ENCODE measurements around the gene ZBTB32.
"Not testable (repeated sequence)": the region's sequence is repeated elsewhere in the genome, so short reads cannot be mapped to it uniquely, and the experiment has no call there.

ZBTB32 gene, protein sequence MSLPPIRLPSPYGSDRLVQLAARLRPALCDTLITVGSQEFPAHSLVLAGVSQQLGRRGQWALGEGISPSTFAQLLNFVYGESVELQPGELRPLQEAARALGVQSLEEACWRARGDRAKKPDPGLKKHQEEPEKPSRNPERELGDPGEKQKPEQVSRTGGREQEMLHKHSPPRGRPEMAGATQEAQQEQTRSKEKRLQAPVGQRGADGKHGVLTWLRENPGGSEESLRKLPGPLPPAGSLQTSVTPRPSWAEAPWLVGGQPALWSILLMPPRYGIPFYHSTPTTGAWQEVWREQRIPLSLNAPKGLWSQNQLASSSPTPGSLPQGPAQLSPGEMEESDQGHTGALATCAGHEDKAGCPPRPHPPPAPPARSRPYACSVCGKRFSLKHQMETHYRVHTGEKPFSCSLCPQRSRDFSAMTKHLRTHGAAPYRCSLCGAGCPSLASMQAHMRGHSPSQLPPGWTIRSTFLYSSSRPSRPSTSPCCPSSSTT

DNA sequence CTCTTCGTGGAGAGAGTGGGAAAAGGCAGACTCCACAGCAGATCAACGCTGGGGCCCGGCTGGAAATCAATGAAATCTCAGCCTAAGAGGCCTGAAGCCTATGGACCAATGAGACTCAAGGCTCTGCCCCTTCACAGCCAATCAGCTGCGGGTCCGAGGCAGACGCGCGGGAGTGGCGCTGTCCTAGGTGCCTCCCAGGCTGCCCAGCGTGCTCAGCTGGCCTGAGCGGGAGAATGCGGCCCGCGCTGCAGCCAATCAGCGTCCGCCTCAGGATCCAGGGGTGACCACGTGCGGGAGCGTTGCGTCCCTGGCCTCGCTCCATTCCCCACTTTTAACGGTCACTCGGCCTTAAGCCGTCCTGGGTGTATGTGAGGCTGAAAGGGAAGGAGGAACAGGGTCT lies at the start of gene ZBTB32:
Gene ZBTB32 (plus strand): TSS at position 341 of the 400 bp plus-strand sequence. CDS start 10,069 bp downstream, outside the sequence.
- peak; percentile 79 for DNase-seq

DNA sequence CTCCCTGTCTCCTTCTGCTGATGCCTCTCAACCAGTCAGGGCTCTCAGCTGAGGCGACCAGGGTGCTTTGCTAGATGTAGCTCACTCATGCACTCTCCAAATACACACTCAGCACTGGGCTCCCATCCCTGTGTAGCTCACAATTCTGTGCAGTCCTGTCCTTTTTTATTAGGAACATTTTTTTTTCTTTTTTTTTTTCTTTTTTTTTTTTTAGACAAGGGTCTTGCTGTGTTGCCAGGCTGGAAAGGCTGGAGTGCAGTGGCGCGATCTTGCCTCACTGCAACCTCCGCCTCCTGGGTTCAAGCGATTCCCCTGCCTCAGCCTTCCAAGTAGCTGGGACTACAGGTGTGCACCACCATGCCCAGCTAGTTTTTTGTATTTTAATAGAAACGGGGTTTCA lies 49.5 kb upstream of the ZBTB32 start:
- not testable (repeated sequence) for DNase-seq

DNA sequence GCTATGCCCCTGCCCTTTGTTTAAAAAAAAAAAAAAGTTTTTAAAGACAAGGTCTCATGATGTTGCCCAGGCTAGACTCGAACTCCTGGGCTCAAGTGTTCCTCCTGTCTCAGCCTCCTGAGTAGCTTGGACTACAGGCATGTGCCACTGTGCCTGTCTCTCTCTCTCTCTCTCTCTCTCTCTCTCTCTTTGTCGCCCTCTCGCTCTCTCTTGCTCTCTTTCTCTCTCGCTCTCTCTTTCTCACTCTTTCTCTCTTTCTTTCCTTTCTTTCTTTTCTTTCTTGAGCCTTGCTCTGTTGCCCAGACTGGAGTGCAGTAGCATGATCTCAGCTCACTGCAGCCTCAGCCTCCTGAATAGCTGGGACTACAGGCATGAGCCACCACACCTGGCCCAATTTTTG lies 48.8 kb upstream of the ZBTB32 start:
- no peak for DNase-seq

DNA sequence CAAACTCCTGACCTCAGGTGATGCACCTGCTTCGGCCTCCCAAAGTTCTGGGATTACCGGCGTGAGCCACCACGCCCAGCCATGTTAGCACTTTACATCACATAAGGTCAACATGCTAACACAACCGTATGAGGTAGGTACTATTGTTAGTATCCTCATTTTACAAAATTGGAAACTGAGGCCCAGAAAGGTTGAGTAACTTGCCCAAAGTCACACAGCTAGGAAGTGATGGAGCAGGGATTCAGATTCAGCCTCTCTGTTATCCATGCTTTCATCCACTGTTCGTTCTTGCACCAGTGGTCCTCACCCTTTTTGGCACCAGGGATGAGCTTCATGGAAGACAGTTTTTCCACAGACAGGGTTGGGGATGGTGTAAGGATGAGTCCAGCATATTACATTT lies 47.7 kb upstream of the ZBTB32 start:
- no peak for DNase-seq

DNA sequence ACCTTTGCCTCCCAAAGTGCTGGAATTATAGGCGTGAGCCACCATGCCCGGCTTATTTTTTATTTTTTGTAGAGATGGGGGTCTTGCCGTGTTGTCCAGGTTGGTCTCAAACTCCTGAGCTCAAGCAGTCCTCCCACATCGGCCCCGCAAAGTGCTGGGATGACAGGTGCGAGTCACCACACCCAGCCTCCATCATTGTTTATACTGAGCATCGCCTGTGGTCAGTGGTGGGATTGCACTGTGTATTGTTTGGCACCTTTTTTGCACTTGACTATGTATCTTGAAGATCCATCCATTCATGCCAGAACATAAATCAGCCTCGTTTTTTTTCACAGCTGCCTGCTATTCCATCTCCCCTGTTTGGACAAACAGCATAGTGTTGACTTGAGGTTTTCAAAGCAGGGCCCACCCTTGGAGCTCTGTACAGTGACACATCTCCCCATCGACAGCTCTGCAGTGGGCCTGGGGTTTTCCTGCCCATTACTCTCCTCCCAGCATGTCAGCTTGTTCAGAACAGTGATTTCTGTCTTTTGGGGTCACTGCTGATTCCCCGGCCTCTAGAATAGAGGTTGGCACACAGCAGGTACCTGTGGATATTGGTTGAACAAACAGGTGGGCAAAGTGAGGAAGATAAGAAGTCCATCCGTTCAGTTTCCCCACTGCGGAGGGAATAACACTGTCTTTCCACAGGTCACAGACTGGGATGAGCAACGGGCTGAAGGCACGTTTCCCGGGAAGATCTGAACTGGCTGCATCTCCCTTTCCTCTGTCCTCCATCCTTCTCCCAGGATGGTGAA lies 46.3 kb upstream of the ZBTB32 start:
- no peak for DNase-seq

DNA sequence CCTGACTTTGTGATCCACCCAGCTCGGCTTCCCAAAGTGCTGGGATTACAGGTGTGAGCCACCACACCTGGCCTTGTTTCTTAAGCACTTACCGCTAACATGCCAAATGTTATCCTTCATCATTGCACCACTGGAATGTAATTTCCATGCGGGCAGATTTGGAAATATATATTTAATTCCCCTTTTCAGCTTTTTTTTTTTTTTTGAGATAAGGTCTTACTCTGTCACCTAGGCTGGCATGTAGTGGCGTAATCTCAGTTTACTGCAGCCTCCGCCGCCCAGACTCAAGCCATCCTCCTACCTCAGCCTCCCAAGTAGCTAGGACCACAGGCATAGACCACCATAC lies 42.4 kb upstream of the ZBTB32 start:
- no peak for DNase-seq

DNA sequence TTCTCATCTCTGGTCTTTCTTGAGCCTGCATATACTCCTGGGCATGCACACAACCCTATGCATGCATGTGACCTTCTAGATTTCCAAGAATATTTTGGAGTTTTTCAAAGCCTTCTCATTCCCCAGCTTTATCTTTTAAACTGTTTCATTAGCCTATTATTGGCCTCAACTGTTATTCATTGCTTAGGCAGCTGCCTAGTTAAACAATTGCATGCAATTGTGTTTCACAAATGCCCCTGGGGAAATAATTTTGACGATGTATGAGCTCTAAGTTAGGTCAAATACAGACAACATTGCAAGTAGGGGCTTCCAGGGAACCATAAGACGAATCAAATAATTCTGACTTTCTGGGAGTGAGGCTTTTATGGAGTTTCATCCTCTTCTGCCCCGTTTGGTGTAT lies 40.4 kb upstream of the ZBTB32 start:
- no peak for DNase-seq

DNA sequence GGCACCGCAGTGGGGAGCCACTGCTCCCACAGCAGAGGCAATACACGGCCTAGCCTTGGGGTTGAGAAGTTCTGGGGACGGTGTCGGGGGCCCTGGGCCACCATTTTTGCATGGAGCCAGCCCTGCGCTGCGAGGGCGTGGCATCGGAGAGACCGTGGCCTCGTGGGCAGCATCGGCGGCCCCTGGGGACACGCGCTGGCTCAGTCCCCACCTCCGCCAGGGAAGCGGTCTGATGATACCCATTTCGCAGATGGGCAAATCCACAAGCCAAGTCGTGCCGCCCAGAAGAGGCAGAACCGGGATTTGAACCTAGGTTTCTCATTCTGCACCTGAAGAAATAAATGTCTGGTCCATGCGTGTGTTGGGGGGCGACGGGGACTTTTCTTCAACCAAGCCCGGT lies 39.2 kb upstream of the ZBTB32 start:
- no peak for DNase-seq

DNA sequence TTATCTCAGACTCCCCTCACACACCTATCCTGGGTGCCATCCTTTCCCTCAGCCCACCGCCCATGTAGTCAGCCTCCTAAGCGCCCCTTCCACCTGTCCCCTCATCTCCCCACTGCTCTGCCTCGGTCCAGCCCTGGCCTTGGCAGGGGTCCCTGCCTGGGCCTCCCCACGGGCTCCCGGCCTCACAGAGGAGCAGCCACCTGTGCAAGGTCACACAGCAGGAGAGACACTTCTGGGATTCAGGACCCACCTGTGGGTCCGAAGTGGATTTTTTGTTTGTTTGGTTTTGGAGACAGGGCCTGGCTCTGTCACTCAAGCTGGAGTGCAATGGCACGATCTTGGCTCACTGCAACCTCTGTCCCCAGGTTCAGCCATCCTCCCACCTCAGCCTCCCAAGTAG lies 38.8 kb upstream of the ZBTB32 start:
- no peak for DNase-seq

DNA sequence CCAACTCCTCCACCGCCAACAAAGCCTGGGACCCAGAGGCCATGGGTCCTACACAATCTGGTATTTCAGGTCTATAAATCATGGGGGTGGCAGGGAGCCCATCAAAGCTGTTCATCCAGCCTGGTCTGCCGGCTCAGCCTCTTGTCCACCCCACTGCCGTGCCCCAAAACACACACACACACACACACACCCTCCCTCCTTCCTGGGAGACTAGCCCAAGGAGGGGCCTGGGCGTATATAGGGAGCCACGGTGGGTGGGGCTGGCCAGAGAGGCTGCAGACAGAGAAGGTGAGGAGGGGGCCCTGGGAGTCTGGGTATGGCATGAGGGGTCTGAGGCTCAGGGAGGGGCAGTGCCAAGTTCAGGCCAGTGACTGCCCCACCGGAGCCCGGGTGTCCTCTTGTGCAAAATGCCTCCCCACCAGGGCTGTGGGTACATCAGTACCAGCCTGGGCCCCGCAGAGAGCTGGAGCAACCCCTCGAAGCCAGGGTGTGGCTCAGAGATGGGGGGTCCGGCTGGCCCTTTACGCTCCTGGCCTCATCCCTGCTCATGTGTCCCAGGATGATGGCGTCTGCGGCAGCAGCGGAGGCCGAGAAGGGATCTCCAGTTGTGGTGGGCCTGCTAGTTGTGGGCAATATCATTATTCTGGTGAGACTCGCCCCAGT lies 38.0 kb upstream of the ZBTB32 start, which contains the start of gene UPK1A:
Gene UPK1A (plus strand): TSS at position 267 of the 663 bp plus-strand sequence. CDS start 296 bp downstream, at position 563.
- no peak for DNase-seq

DNA sequence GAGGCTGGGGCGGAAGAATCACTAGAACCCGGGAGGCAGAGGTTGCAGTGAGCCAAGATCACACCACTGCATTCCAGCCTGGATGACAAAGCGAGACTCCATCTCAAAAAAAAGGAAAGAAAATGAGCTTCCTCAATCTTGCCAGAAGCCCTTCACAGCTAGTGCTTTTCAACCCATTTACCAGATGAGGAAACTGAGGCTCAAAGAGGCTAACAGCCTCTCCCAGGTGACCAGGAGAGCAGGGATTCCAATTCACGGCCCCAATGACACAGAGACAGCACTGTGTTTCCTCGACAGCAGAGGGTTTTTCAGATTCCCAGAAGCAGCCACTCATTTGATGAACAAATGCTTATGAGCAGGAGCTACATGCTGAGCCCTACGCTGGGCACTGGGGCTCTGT lies 34.8 kb upstream of the ZBTB32 start:
- no peak for DNase-seq

DNA sequence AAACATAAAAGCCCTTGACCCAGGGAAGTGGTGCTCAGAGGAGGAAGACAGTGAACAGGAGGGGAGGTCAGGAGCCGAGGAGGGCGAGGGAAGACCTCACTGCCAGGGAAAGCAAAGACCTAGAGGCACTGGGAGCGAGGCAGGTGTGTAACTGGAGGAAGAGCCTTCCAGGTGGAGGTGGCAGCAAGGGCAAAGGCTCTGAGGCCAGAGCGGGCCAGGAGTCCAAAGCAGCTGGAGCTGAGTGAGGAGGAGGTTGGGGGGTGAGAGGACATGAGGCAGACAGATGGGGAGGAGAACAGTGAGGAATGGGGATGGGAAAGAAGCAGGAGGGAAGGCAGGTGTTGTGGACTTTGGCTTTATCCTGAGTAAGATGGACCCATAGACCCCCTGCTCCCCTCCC lies 34.4 kb upstream of the ZBTB32 start:
- no peak for DNase-seq

DNA sequence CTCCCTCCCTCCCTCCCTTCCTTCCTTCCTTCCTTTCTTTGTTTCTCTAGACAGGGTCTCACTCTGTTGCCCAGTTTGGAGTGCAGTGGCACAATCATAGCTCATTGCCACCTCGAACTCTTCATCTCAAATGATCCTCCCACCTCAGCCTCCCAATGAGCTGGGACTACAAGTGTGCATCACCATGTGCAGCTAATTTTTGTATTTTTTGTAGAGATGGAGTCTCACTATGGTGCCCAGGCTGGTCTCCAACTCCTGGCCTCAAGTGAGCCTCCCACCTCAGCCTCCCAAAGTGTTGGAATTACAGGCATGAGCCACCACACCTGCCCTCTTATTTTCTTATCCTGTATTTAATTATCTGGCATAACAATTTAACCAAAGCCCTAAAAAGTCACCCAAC lies 33.7 kb upstream of the ZBTB32 start:
- no peak for DNase-seq

DNA sequence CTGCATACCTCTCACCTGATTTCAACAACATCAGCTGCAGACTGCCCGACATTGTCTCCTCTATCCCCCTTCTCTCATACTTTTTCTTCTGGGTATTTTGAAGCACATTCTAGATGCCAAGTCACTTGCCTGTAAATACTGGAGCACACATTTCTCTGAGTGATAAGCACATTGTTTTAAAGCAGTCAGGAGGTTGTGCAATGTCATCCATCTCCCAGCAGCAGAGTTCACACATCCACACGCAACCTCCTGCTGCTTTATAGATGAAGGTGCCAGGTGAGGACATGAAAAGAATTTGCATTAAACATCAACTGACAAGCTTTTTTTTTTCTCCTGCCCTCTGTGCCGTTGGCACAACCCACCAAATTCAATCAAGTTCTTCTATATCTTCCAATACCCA lies 32.5 kb upstream of the ZBTB32 start:
- DNase-seq, result no peak

DNA sequence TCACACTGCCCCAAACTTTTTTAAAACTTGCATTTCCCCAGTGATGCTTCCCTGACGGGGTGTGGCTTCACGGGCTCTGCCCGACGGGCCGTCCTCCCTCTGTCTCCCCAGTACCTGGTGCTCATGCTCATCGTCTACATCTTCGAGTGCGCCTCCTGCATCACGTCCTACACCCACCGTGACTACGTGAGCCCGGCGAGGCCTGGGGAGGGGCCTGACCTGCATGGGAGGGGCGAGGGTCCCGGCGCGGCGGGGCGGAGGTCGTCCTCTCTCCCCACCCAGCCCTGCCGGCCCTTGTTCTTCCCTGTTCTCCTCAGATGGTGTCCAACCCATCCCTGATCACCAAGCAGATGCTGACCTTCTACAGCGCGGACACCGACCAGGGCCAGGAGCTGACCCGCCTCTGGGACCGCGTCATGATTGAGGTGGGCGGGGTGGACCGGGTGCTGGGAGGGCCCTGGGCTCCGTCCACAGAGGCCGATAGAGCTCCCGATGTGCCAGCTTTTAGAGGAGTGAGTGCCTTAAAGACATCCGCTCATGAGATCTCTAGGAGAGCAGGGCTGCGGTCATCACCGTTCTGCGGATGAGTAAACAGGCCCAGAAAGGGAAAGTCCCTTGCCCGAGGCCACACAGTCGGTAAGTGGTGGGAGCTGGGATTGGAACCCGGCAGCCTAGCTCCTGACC lies 31.1 kb upstream of the ZBTB32 start:
- DNase-seq, result no peak

DNA sequence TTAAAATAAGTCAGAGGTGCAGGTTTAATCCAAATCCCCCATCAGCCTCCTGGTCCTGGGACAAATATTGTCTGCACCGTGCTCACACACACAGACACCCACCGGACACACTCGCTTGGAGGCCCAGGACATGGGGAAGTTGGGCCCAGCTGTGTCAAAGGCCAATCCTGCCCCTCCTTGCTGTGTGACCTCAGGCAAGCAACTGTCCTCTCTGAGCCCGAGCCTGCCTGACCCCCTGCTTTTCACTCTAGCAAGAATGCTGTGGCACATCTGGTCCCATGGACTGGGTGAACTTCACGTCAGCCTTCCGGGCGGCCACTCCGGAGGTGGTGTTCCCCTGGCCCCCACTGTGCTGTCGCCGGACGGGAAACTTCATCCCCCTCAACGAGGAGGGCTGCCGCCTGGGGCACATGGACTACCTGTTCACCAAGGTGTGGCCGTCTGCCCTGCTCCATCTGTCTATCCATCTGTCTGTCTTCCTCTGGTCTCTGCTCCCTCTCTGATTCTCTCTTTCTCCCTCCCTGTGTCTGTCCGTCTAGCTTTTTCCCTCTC lies 28.7 kb upstream of the ZBTB32 start:
- DNase-seq, result no peak

DNA sequence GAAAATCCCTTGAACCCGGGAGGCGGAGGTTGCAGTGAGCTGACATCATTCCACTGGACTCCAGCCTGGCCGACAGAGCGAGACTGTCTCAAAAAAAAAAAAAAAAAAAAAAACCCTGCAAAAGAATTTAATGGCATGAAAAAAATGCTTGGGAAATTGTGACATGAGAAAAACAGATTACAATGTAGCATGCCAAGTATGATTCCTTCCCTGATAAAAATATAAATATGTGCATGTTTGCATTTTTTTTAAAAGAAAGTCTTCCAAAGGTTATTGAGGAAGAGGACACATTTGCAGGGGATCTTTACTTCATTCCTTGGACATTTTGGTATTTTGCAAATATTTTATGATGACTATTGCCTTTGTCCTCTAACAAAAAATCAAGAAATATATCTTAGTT lies 14.5 kb upstream of the ZBTB32 start:
- no peak for DNase-seq

DNA sequence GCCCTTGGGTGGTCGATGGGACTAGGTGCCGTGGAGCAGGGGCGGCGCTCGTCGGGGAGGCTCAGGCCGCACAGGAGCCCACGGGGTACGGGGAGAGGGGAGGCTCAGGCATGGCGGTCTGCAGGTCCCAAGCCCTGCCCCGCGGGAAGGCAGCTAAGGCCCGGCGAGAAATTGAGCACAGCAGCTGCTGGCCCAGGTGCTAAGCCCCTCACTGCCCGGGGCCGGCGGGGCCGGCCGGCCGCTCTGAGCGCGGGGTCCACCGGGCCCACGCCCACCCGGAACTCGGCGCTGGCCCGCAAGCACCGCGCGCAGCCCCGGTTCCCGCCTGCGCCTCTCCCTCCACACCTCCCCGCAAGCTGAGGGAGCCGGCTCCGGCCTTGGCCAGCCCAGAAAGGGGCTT lies 13.3 kb upstream of the ZBTB32 start:
- not testable (repeated sequence) for DNase-seq

DNA sequence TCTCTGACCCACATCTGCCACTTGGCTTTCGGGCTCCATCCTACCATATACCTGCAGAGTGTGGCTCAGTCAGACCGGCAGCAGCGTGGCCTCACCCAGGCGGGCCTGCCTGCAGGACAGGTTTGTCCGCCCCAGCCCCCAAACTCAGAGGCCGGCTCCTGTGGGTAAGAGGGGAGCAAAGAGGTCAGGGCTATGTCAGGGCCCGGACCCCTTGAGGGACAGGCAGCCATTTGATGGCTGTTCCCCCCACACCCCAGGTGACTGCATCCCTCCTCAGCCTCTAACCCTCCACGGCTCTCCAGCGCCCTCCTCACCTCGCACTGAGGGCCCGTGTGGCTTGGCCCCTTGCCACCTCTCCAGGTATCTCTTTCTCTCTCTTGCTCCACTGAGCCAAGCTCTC lies 12.3 kb upstream of the ZBTB32 start:
- DNase-seq, result no peak

DNA sequence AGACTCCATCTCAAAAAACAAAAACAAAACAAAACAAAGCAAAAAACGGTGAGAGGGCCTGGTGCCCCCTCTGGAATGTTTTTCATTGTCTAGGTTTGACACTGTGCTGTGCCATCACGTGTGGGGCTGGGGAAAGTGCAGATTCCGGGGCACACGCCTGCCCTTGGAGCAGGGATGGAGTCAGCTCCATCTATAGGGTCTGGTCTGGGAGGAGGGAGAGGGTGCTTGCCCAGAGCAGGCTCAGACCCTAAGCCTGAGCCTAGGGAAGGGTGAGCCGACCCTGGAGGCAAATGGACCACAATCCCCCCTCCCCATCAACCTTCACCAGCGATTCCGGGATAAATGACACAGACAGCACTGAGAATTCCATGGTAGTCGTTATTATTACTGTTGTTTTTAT lies 10.9 kb upstream of the ZBTB32 start:
- no peak for DNase-seq

DNA sequence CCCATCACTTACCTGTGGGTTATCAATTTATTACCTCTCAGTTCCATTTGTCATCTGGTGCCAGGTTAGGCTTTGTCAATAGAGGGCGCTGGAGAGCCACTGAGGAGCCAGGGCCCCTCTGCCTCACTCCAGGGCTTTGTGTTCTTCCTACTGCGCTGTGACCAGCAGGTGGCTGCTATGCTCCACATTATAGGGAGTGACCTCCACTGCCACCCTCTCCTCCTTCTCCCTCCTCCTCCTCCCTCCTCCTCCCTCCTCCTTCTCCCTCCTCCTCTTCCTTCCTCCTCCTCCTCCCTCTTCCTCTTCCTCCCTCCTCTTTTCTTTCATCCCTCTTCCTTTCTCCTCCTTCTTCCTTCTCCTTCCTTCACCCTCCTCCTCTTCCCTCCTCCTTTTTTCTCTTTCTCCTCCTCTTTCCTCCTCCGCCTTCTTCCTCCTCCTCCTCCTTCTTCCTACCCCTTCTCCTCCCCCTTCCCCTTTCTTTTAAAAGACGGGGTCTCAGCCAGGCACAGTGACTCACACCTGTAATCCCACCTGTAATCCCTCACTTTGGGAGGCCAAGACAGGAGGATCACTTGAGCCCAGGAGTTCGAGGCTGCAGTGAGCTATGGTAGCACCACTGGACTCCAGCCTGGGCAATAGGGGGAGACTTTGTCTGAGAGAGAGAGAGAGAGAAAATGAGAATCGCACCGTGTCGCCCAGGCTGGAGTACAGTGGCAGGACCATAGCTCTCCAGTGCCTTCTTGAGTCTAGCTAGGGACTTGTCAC lies 10.3 kb upstream of the ZBTB32 start:
- DNase-seq, result peak; percentile 43

DNA sequence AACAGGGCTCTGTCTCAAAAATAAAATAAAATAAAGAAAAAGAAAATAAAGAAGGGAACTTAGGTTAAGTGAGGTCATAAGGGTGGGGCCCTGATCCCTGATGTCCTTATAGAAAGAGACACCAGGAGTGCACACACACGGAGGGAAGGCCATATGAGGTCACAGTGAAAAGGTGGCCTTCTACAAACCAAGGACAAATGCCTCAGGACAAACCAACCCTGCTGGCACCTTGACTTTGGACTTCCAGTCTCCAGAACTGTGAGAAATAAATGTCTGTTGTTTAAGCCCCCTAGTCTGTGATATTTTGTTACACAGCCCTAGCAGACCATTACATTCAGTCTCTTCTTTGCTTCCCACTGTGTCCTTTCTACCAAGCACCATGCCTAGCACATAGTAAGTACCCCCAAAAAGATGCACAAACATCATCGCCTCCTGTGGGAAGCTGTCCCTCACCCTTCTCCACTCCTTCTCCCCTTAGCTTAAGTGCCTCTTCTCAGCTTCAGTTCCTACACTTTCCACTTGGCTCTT lies 8.4 kb upstream of the ZBTB32 start:
- DNase-seq, result no peak

Measured in NCI-H1048 (cell line).